ENCODE measurements around the gene NTSR1.

- TF ChIP-seq CTCF (IDR thresholded peaks at IDR 0.05; ENCODE audit: insufficient read depth, low read length) (no peak), POLR2AphosphoS5 (IDR thresholded peaks at IDR 0.05; ENCODE audit: low read depth) (no peak), REST (IDR thresholded peaks at IDR 0.05; ENCODE audit: insufficient replicate concordance, low read depth) (no peak), GABPA (IDR thresholded peaks at IDR 0.05; ENCODE audit: low read depth) (no peak)
Measured at GRCh38 chr20:62688855-62689460, 19.7 kb upstream of the NTSR1 start.
